GM21786 (cell line): ENCODE data around the gene TIGD1.

Experiments
- ATAC-seq: cut with Tn5 transposase; IDR thresholded peaks from one replicate; pipeline ENCODE4 v1.9.1; 2021; ENCODE audit not compliant: unreplicated experiment

The TIGD1 gene

DNA sequence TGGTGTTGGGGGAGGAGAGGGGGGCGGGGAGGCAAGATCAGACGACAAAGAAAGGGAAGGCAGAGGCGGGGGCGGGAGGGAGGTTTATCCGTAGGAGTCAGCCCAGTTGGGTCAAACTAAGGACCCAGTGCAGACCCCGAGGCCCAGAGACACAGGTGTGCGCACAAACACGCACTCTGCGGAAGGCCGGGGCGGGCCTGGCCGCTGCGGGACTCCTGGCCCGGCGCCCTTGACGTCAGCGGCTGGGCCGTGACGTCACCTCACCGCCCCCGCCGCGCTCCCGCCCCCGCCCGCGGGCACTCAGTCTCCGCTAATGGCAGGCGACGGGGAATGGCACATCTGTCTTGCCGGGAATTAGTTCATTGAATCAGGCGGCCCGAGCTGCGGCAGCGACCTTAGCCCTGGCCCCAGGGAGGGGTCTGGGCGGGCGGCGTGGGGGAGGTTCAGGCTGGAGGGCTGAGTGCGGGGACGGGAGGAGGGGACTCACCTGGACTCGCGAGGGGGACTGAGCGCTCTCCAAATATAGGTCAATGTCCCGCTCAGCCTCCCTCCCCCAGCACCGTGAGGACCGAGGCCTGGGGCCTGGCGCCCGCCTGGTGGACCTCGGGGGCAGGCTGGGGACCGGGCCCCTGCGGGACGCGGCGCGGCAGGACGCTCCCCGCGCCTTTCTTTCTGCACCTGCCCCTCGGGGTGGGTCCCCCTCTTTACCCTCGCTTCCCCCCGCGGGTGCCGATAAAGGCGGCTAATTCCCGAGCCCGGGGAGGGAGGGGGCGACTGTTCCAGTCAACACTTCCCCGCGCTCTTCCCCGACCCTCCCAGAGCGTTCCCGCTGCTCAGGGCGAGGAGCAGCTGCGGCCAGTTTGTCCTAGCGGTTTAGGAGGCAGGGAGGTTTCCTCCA lies 47.2 kb downstream of the TIGD1 start:
- no peak for ATAC-seq

GRCh38 chr2:232502511-232502910 lies 47.8 kb downstream of the TIGD1 start:
- no peak for ATAC-seq

GRCh38 chr2:232501794-232502390 lies 48.5 kb downstream of the TIGD1 start:
- ATAC-seq, result no peak

- no peak for ATAC-seq
Observed at GRCh38 chr2:232501331-232501771, 49.0 kb downstream of the TIGD1 start.

- ATAC-seq, result no peak
Observed at GRCh38 chr2:232498452-232498851, 51.9 kb downstream of the TIGD1 start.
